GM15510 (cell line): ENCODE results near the gene DTNBP1.

Experiments used
- POLR2A ChIP-seq: IDR thresholded peaks from 3 replicates; pipeline ENCODE4 v1.6.1; 2011; ENCODE audit warnings: borderline replicate concordance; ENCODE audit not compliant: insufficient read length; ENCODE audit errors: extremely low read depth

Gene DTNBP1

DNA sequence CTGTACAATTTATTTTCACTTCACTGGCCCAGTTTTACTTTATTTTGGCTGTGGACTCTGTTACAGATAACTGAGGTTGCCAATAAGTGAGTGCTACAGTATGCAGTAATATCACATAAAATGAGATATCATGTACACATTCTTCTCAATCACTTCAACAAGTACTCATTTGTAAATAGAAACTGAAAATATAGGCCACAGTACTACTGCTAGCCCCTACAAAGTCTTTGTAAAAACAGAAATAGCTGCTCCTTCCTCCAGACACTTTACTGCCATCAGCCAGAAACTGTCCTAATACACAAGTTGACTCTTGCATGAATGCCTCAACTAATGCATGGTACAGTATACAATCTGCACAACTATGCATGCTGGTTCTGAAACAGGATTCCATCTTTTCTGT, 9.2 kb downstream of the DTNBP1 start:
- TF ChIP-seq POLR2A: no peak

DNA sequence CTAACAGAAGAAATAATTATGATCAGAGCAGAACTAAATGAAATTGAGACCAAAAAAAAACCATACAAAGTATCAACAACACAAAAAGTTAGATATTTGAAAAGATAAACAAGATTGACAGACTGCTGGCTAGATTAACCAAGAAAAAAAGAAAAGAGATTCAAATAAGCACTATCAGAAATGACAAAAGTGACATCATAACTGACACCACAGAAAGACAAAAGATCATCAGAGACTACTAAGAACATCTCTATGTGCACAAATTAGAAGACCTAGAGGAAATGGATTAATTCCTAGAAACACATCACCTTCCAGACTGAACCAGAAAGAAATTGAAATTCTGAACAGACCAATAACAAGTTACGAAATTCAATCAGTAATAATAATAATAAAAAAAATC, 17.9 kb downstream of the DTNBP1 start:
- no peak for TF ChIP-seq POLR2A

DNA sequence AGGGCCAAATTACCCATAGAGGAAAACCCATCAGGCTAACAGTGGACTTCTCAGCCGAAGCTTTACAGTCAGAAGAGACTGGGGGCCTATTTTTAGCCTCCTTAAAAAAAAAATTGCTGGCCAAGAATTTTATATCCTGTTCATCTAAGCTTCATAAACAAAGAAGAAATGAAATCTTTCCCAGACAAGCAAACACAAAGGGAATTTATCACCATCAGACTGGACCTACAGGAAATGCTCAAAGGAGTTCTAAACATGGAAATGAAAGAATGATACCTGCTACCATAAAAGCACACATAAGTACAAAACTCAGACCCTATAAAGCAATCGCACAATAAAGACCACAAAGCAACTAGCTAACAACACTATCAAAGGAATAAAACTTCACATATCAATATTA, 19.3 kb downstream of the DTNBP1 start:
- TF ChIP-seq POLR2A: no peak

DNA sequence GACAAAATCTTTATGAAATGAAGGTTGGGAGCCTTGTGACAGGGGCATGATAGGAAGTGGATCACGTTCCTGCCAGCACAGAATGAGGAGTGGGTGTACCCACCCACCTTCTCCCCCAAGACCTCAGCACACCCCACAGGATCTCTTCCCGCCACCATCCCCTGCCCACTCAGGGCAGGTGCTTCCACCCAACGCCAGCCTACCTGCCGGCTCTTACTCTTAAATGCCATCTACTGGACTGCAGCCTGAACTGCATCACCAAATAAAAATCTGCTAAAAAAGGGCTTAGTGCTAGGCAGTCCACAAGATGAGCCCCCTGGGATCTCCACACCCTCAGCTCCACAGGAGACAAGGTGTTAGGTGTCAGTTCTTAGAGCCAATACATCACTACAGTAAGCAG, 20.6 kb downstream of the DTNBP1 start:
- no peak for TF ChIP-seq POLR2A

DNA sequence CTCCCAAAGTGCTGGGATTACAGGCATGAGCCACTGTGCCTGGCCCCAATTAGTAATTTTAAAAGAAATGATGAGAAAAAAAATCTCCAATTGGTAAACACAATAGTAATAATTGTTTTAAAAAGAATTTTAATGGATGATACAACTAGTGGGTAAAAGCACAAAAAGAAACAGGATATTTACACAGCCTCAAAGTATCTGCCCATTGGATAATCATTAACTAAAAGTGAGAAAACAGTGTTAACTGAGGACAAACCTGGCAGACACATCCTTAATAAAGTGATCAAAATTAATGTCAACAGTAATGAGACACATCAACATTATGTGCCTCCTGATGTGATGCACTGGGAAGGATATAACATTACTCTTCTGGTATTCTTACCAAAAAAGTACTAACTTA, 24.5 kb downstream of the DTNBP1 start:
- no peak for TF ChIP-seq POLR2A

DNA sequence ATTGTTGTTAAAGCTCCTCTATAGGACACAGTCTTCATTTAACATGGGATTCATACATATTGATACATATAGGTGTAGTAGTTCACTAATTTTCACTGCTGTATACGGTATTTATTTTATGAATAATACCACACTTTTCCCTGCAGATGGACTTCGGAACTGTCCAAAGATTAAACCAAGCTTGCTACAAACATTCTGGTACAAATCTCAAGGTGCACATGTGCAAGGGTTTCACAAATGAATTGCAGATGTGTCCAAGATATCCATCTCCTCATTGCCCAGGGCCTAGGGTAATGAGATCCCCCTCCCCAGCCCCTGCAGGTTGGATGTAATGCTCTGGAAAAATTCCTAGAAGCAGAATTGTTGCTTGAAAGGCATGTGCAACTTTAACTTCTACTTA, 31.4 kb downstream of the DTNBP1 start:
- no peak for TF ChIP-seq POLR2A

DNA sequence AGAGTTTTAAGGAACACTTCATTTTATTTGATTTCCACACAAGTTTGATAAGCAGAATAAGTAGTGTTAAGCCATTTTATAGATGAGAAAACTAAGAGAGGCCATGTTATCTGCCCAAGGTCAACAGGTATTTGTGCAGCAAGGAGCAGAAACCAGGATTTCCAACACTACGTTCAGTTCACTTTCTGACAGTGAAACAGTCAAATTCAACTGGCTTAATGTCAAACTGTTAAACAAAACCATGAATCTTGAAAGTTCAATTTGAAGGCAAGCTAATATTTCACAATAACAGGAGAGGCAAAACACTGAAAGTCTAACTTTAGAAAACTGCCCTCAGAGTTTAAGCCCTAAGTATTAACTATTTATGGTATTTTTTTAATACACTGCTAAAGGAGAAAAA, 32.6 kb downstream of the DTNBP1 start:
- TF ChIP-seq POLR2A: no peak

DNA sequence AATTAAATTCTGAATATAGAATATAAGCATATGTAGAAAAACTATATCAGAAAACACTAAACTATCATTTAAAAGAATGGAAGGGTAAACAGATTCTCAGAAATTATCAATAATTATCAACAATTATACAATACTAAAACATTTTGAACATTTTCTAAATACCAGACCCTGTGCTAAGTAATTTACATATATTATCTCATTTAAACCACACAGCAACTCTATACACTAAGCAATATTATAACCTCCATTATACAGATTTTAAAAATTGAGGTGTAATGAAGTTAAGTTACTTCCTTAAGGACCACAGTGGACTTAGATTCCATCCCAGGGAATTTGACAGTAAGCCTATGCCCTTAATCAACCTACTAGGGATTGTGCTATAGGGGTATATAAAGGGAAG, 33.3 kb downstream of the DTNBP1 start:
- TF ChIP-seq POLR2A: no peak

DNA sequence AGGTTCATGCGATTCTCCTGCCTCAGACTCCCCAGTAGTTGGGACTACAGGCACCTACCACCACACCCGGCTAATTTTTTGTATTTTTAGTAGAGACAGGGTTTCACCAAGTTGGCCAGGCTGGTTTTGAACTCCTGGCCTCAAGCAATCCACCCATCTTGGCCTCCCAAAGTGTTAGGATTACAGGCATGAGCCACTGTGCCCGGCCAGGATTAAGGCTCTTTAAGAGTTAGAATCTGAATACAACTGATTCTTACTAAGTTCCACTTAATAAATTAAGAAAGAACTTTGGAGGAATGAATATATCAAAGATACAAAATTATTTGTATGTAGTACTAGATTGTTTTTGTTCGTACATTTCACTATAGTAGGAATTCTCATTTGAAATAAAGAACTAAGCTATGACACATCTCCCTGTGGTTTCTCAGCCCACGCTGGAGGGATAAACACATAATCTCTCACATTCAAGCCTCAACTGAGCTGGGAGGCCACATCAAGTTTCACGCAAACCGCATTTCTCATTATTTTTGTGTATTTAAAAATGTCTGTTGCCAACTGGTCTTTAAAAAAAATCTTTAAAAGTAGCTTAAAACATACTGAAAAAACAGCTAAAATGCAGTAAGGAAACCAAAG, 34.2 kb downstream of the DTNBP1 start:
- TF ChIP-seq POLR2A: no peak

DNA sequence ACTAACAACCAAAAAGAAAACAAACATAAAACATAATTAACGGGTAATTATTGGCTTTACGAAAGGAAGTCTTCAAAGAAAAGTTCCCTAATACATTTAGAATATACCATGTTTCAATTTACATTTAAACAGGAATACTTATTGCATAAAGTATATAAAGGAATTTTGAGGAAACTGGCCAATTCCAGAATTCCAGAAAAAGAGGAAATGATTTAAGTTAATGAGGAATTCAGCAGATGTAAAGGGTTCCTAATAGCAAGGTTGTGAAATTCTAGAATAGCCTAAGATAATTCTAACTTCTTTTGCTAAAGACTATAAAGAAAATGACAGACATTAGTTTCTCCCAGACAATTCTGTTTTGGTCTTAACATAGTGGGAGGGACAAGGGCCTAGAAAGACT, 35.0 kb downstream of the DTNBP1 start:
- no peak for TF ChIP-seq POLR2A

DNA sequence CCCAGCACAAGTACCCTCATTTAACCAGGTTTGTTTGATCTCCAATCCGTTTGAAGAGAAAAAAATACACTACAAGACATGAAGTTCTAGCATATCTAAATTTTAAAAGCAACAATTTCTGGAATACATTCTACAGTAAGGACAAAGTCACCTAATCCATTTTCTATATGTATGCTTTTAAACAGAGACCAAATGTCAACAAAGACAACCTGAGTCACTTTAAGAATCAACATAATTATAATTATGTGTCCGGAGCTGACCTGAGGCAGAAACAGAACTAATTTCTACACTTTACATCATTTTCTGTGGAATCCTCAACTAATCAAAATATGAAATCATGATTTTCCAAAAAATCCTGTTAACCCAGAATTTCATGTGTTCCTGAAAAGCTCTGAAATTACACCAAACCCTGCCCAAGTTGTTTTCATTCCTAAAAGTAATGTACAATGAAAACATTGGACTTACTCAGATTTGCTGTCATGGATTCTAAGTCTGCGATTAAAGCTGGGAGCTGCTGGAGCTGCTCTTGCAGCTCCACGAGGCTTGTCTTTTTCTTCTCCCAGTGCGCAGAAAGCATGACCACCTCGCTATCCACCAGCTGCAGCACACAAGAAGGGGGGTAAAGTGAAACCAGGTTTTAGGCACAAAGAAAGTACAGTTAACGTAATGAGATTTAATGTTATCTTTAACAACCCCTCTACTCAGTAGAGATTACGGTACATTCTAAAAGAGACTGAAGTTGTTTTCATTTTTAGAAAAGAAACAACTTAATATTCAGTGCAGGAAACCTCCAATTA, 35.8 kb downstream of the DTNBP1 start:
- TF ChIP-seq POLR2A: no peak

DNA sequence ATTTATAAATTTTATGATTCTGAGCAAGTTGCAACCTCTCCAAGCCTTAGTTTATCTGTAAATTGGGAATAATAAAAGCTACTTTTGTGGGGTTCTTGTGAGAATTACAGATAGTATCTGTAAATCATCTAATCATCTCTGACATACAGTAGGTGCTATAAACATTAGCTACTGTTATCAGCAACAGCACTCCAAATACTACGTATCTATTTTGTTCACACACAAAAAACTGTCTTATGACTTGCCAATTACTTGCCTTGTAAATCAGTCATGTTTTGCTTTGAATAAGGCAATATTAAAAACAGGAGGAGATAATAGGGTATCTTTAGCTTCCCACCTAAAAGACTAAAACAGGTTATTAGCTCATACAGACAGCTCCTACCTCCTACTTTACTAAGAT, 36.7 kb downstream of the DTNBP1 start:
- TF ChIP-seq POLR2A: no peak

DNA sequence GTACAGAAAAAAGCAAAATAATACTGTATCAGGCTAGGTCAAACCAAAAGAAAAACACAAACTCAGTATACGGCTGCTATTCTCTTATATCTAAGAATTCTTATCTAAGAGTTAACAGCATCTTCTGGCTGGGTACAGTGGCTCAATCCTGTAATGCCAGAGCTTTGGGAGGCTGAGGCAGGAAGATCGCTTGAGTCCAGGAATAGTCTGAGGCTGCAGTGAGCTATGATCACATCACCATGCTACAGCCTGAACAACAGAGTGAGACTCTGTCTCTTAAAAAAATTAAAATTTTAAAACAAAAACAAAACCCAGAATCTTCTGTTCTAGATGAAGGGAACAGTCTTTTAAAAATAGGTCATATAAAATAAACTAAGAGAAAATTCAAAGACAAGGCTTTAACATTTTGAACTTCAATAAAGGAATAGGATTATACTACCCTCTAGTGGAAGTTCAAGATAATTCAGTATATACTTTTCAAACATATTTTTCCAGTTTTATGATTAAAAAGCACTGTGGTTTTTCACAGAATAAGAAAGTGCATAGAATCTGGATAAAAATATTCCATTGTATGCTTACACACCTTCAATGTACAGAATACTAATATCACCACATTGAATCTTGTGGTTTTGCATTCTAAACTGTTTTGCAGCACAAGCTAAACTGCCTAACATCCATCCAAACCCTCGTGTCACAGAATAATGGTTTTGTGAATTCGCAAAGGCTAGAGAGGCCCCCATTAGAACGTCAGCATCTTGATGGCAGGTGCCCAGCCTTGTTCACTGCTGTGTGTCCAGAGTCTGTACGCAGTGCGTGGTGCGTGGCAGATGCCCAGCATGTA, 39.3 kb downstream of the DTNBP1 start:
- TF ChIP-seq POLR2A: no peak

DNA sequence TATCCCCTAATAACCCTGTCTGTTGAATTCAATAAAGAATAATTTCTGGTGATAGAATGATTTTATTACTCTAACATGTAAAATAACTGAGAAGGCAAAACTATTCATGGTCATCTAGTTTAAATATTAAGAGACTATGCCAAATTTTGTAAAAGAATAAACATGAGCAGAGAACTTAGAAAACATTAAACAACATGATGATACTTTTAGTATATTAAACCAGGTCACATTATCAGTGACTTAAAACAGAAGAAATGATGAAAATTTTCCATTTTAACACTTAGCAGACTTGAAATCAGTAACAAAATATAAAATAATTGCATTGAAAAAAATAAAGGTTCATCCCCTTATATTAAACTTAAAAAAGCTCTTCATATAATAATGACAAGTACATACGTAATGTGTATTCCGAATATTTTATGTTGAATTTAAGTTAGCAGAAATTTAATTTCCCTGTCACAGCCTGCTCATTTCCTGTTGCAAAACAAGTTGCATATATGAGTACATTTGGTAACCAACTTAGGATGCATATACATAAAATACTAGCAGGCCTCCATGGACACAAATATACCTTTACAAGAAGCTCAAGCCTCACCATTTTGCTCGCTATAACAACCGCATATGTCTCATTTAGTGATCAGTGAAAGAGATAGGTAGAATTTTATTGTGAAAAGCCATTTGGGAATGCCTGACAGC, 40.6 kb downstream of the DTNBP1 start:
- TF ChIP-seq POLR2A: no peak
